ENCODE results near the gene WEE2.

DNA sequence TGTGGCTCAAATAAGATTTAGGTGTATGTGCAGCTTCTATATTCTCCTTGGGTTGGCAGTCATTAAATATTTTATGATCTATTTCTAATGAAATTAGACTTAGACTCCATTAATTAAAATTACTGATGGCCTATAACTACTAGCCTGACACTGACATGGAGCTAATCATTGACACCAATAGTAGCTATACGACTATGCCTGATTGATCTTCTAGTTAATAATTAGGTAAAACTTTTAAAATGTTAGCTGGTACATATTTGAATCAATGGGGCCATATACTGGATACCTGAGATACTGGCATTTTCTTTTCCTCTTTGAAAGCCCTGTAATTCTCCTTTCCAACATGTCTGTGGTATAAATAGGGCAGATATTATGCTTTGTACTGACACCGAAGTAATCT is 14.4 kb downstream of the WEE2 start:
- TF ChIP-seq, protein P1, sequence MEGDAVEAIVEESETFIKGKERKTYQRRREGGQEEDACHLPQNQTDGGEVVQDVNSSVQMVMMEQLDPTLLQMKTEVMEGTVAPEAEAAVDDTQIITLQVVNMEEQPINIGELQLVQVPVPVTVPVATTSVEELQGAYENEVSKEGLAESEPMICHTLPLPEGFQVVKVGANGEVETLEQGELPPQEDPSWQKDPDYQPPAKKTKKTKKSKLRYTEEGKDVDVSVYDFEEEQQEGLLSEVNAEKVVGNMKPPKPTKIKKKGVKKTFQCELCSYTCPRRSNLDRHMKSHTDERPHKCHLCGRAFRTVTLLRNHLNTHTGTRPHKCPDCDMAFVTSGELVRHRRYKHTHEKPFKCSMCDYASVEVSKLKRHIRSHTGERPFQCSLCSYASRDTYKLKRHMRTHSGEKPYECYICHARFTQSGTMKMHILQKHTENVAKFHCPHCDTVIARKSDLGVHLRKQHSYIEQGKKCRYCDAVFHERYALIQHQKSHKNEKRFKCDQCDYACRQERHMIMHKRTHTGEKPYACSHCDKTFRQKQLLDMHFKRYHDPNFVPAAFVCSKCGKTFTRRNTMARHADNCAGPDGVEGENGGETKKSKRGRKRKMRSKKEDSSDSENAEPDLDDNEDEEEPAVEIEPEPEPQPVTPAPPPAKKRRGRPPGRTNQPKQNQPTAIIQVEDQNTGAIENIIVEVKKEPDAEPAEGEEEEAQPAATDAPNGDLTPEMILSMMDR (IDR thresholded peaks at IDR 0.05 in 8 of 11, conservative IDR thresholded peaks at IDR 0.05 in 3 of 11) = no peak
- TF ChIP-seq POLR2AphosphoS5 (IDR thresholded peaks at IDR 0.05) = no peak
- no peak for TF ChIP-seq POLR2A (IDR thresholded peaks at IDR 0.05)
